Adrenal gland (tissue), 12 donors: ENCODE data around the gene ABCA1. TPM values are rescaled to one million over a fixed set of nuclear protein-coding genes. Genes with fewer than 3 reads are reported as not detected.
"Not testable (repeated sequence)": the region's sequence is repeated elsewhere in the genome, so short reads cannot be mapped to it uniquely, and the experiment has no call there.

Source experiments
- DNase-seq, 7 donors: peaks; one replicate each; pipeline ENCODE4 v3.0.0-alpha.2; 2019 to 2020
- H3K27ac ChIP-seq, 5 donors: fragments of 200-600 bp; sonication (generic) in 4 of 5; 1 replicate in 3 of 5; 2 replicates in 2 of 5; pipeline versions ENCODE4 v1.5.1 to v1.8.0; 2016 to 2020; ENCODE audit warnings: mild to moderate bottlenecking in 1 of 5
- H3K27me3 ChIP-seq: fragments of 200-600 bp; 2 replicates; pipeline ENCODE4 v1.8.0; 2021
- H3K36me3 ChIP-seq, 2 donors: fragments of 200-600 bp; replicated peaks in 1 of 2; 1 replicate in 1 of 2; 2 replicates in 1 of 2; pipeline versions ENCODE4 v1.5.1 to v1.8.0; 2018 to 2022
- H3K4me1 ChIP-seq, 2 donors: fragments of 200-600 bp; replicated peaks in 1 of 2; 1 replicate in 1 of 2; 2 replicates in 1 of 2; pipeline versions ENCODE4 v1.5.1 to v1.8.0; 2018 to 2021
- H3K4me3 ChIP-seq, 4 donors: fragments of 200-600 bp; sonication (generic) in 3 of 4; one replicate each; pipeline ENCODE4 v1.5.1; 2016 to 2018
- H3K9me3 ChIP-seq, 3 donors: fragments of 200-600 bp; sonication (generic) in 1 of 3; replicated peaks in 1 of 3; 1 replicate in 2 of 3; 2 replicates in 1 of 3; pipeline versions ENCODE4 v1.5.1 to v1.8.0; 2016 to 2021
- POLR2A ChIP-seq, 2 donors: fragments of 450-650 bp; IDR thresholded peaks; one replicate each; pipeline ENCODE4 v1.6.1; 2017; ENCODE audit warnings: antibody characterized with exemption in 2 of 2, mild to moderate bottlenecking in 2 of 2, moderate library complexity in 1 of 2
- WGBS, 4 donors: extraction: QIAGEN DNeasy Blood & Tissue Kit in 2 of 4; methylation state at CpG; one replicate each; pipeline versions ENCODE4 v1.1.5 to v1.1.7; 2013 to 2017; 5-methylcytosine and 5-hydroxymethylcytosine counted together
- intact Hi-C, 2 donors: fragments of 100-400 bp; cut with DNase I; formaldehyde crosslinking; loops; one replicate each; pipeline versions ENCODE4 v1.14.1 to v1.15.0; 2022 to 2023
- polyA plus RNA-seq, 3 donors: library from polyadenylated mRNA; stranded (reverse); fragments of 200-250 nt in 2 of 3; fragments of 350-450 nt in 1 of 3; fragmentation: Illumina TruSeq in 1 of 3; extraction: RNeasy Lipid Tissue Mini Kit (QIAGEN cat#74804) in 1 of 3; gene quantifications; one replicate each; pipeline ENCODE4 v1.2.3, GENCODE V29; 2013 to 2014
- total RNA-seq, 9 donors: library from RNA; depleted of rRNA in 4 of 9; stranded (reverse); fragments of >200 nt in 4 of 9; fragments of 120-200 nt in 1 of 9; fragmentation: NEBNext Ultra II Directional in 1 of 9; extraction: Animal tissue kit (Norgen Biotek cat#: 25700) in 1 of 9; gene quantifications; one replicate each; pipeline versions ENCODE4 v1.1.0 to v1.2.4, GENCODE V29; 2013 to 2023
- TF ChIP-seq, protein P1 (sequence below), 6 experiments: fragments of 450-650 bp in 4 of 6; fragments of 200-600 bp in 2 of 6; sonication (generic) in 1 of 6; IDR thresholded peaks; 1 replicate in 5 of 6; 2 replicates in 1 of 6; pipeline versions ENCODE4 v1.5.1 to v1.8.0; 2016 to 2021; ENCODE audit warnings: antibody characterized with exemption in 6 of 6, mild to moderate bottlenecking in 2 of 6, moderate library complexity in 1 of 6
- donor health status: healthy with polysubstance abuse.
- donor health status: Bipolar disorder and iron deficiency.
- donor health status: DM: yes; HTN: yes; CAD: no.
- donor health status: DM: no; HTN: no; CAD: no.
- donor health status: DM: no; HTN: no; CAD: no.
- donor health status: DM: yes; HTN: yes; CAD: no.

The ABCA1 gene
- total and polyA plus RNA-seq, 12 donors: 26.8 to 446 (median 134) TPM

GRCh38 chr9:104941597-104941996 lies 13.6 kb upstream of the ABCA1 start:
- H3K27ac ChIP-seq: no peak overlapping the region
- 45 to 71% (median 51%) methylated on average over 1 of the region's 1 CpG for WGBS, 4 donors
- no peaks in the 10 kb centered on the region for H3K27me3 ChIP-seq
- intact Hi-C loops: no loop called here
- TF ChIP-seq, protein P1, sequence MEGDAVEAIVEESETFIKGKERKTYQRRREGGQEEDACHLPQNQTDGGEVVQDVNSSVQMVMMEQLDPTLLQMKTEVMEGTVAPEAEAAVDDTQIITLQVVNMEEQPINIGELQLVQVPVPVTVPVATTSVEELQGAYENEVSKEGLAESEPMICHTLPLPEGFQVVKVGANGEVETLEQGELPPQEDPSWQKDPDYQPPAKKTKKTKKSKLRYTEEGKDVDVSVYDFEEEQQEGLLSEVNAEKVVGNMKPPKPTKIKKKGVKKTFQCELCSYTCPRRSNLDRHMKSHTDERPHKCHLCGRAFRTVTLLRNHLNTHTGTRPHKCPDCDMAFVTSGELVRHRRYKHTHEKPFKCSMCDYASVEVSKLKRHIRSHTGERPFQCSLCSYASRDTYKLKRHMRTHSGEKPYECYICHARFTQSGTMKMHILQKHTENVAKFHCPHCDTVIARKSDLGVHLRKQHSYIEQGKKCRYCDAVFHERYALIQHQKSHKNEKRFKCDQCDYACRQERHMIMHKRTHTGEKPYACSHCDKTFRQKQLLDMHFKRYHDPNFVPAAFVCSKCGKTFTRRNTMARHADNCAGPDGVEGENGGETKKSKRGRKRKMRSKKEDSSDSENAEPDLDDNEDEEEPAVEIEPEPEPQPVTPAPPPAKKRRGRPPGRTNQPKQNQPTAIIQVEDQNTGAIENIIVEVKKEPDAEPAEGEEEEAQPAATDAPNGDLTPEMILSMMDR (IDR thresholded peaks at IDR 0.05): no peak
- no peak for TF ChIP-seq POLR2A (IDR thresholded peaks at IDR 0.05)
- H3K36me3 ChIP-seq: no peaks in the 10 kb centered on the region
- H3K9me3 ChIP-seq: no peaks in the 10 kb centered on the region
- H3K4me3 ChIP-seq: no peak overlapping the region
- no peaks in the 10 kb centered on the region for H3K4me1 ChIP-seq
- no peak for DNase-seq

- no peak for DNase-seq
- intact Hi-C loops: loop anchor here in 1 of 2 donors (10.0 kb wide), 1 partner anchor 129 kb away; no protein-coding TSS in a partner anchor
- H3K27me3 ChIP-seq: no peaks in the 10 kb centered on the region
- no peaks in the 10 kb centered on the region for H3K36me3 ChIP-seq
- TF ChIP-seq, protein P1 (IDR thresholded peaks at IDR 0.05): no peak
- no peak for TF ChIP-seq POLR2A (IDR thresholded peaks at IDR 0.05)
- no peaks in the 10 kb centered on the region for H3K9me3 ChIP-seq
- peaks cover 9 to 24% of the 10 kb centered on the region in 2 donors for H3K4me1 ChIP-seq
- H3K4me3 ChIP-seq: no peak overlapping the region
- no peak overlapping the region for H3K27ac ChIP-seq
- WGBS, 4 donors: 79 to 90% (median 84%) methylated on average over 3 of the region's 3 CpGs
These were observed 8.3 kb upstream of the ABCA1 start for GRCh38 chr9:104936291-104936690.

DNA sequence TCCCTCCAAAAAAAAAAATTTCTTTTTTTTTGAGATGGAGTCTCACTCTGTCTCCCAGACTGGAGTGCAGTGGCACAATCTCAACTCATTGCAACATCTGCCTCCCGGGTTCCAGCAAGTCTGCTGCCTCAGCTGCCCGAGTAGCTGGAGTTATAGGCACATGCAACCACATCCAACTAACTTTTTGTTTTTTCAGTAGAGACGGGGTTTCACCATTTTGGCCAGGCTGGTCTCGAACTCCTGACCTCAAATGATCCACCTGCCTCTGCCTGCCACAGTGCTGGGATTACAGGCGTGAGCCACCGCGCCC lies 7.5 kb upstream of the ABCA1 start:
- H3K4me3 ChIP-seq, H3K36me3 ChIP-seq, H3K9me3 ChIP-seq, H3K27me3 ChIP-seq: not testable (repeated sequence)
- 70 to 80% (median 75%) methylated on average over 7 of the region's 7 CpGs for WGBS, 4 donors
- intact Hi-C loops: loop anchor here in 1 of 2 donors (10.0 kb wide), 1 partner anchor 129 kb away; no protein-coding TSS in a partner anchor
- peak overlapping the region in 2 of 5 donors; percentile 16 to 57 for H3K27ac ChIP-seq
- peak in 2 of 7 donors; percentile 22 to 35 for DNase-seq
- H3K4me1 ChIP-seq: peaks cover 9 to 24% of the 10 kb centered on the region in 2 donors

GRCh38 chr9:104934691-104935500 lies 6.9 kb upstream of the ABCA1 start:
- TF ChIP-seq, protein P1 (IDR thresholded peaks at IDR 0.05): no peak
- TF ChIP-seq POLR2A (IDR thresholded peaks at IDR 0.05): no peak
- 53 to 73% (median 62%) methylated on average over 2 of the region's 2 CpGs for WGBS, 4 donors
- Histone ChIP-seq H3K27ac (peak overlapping the region in 1 of 5 donors; percentile 16), H3K9me3 (no peaks in the 10 kb centered on the region), H3K36me3 (no peaks in the 10 kb centered on the region), H3K27me3 (no peaks in the 10 kb centered on the region), H3K4me1 (peaks cover 9 to 24% of the 10 kb centered on the region in 2 donors), H3K4me3 (no peak overlapping the region)
- DNase-seq: no peak
- intact Hi-C loops: loop anchor here (5.0 to 10.0 kb wide), 2 partner anchors 32 to 130 kb away; no protein-coding TSS in a partner anchor

DNA sequence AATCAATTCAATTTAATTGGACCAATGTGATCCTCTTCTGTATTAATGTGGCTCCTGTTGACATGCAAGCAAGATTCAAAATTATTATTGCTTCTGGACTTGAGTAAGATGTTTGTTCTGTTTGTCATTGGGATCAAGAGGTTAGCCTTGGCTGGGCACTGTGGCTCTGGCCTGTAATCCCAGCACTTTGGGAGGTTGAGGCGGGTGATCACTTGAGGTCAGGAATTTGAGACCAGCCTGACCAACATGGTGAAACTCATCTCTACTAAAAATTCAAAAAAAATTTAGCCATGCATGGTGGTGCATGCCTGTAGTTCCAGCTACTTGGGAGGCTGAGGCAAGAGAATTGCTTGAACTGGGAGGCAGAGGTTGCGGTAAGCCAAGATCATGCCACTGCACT lies 5.1 kb upstream of the ABCA1 start:
- not testable (repeated sequence) for H3K27ac ChIP-seq, H3K27me3 ChIP-seq, DNase-seq, H3K9me3 ChIP-seq, H3K4me3 ChIP-seq, H3K36me3 ChIP-seq
- H3K4me1 ChIP-seq: peaks cover 16 to 30% of the 10 kb centered on the region in 2 donors
- intact Hi-C loops: loop anchor here (5.0 to 10.0 kb wide), 2 partner anchors 34 to 132 kb away; no protein-coding TSS in a partner anchor
- 96 to 99% (median 97%) methylated on average over 2 of the region's 2 CpGs for WGBS, 4 donors
